Epithelial cell of esophagus (primary cell): ENCODE results near the gene TIAM1.
"Not testable (repeated sequence)": the region's sequence is repeated elsewhere in the genome, so short reads cannot be mapped to it uniquely, and the experiment has no call there.

ENCODE experiments used
- DNase-seq: peaks from one replicate; pipeline ENCODE4 v3.0.0; 2010; ENCODE audit warnings: low read depth
- H3K4me3 ChIP-seq: 2 replicates; pipeline ENCODE4 v1.5.1; 2011; ENCODE audit warnings: mild to moderate bottlenecking, low read length, control low read depth
- TF ChIP-seq, protein P1 (sequence below): IDR thresholded peaks from 2 replicates; pipeline ENCODE4 v1.5.1; 2011; ENCODE audit warnings: low read depth, mild to moderate bottlenecking, low read length, control low read depth, inconsistent platforms; ENCODE audit not compliant: insufficient read depth; ENCODE audit errors: missing control alignments

The TIAM1 gene

GRCh38 chr21:31230937-31231336, 113.1 kb downstream of the TIAM1 start:
- DNase-seq, result no peak
- H3K4me3 ChIP-seq, result no peak overlapping the region
- TF ChIP-seq, protein P1, sequence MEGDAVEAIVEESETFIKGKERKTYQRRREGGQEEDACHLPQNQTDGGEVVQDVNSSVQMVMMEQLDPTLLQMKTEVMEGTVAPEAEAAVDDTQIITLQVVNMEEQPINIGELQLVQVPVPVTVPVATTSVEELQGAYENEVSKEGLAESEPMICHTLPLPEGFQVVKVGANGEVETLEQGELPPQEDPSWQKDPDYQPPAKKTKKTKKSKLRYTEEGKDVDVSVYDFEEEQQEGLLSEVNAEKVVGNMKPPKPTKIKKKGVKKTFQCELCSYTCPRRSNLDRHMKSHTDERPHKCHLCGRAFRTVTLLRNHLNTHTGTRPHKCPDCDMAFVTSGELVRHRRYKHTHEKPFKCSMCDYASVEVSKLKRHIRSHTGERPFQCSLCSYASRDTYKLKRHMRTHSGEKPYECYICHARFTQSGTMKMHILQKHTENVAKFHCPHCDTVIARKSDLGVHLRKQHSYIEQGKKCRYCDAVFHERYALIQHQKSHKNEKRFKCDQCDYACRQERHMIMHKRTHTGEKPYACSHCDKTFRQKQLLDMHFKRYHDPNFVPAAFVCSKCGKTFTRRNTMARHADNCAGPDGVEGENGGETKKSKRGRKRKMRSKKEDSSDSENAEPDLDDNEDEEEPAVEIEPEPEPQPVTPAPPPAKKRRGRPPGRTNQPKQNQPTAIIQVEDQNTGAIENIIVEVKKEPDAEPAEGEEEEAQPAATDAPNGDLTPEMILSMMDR, result no peak

- not testable (repeated sequence) for H3K4me3 ChIP-seq, DNase-seq
Observed at GRCh38 chr21:31228723-31229122, 115.3 kb downstream of the TIAM1 start.

DNA sequence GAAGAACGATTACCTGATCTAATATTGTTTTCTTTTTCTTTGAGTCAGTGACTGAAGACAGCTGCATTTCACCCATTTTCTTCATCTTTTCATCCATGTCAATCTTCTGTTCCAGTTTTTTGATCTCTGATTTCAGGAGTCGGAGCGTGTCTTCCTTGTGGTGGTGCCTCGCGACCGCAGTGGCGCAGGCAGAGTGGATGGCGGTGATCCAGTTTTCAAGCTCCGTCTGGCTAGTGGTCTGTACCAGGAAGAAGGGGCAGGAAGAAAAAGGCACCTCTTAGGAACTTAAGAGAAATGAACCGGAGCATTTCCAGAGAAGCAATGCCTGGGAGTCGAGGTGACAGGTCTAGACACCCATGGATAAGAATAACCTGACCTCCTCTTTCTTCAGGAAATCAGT, 118.3 kb downstream of the TIAM1 start:
- DNase-seq, result no peak

DNA sequence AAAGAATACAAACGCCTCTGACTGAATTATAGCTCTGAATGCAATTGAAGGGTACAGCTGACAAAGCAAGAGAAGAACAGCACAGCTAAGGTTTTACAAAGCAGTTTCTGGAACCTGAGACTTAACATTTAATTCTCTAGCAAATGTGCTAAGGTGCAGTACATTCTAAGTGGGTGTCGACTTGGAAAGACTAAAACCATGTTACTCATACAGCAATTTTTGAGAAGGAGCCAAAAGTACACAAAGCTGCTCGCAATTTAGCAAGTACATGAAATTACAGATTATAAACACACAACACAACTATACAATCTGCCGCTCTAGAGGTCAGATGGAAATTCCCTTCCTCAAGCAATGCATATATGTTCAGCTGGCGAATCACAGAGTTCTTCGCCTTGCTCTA, 121.9 kb downstream of the TIAM1 start:
- TF ChIP-seq, protein P1, result no peak
- DNase-seq, result peak; percentile 48
- H3K4me3 ChIP-seq, result no peak overlapping the region

More for the DNA sequence above, 118.3 kb downstream of the TIAM1 start:
- H3K4me3 ChIP-seq, result no peak overlapping the region
- TF ChIP-seq, protein P1, result no peak

DNA sequence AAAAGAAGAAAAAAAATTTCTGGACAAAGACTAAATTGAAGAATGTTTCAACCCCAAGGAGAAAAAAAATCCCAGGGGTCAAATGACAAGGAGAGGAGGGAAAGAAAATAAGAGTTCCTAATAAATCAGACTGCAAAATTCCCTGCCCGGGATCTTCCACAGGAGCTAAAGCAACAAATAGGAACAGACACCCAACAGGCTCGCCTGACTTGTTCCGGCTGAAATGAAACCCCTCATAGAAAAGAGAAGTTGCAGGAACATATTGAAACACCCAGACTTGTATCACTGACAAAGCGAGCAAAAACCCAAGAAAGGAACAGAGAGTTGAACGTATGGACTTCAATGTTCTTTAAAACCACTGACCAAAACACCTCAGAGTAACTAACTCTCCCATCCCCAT, 123.0 kb downstream of the TIAM1 start:
- H3K4me3 ChIP-seq, result no peak overlapping the region
- TF ChIP-seq, protein P1, result no peak
- no peak for DNase-seq

- DNase-seq, result peak; percentile 52
- TF ChIP-seq, protein P1, result no peak
- H3K4me3 ChIP-seq, result no peak overlapping the region
Observed at GRCh38 chr21:31220575-31220974, 123.5 kb downstream of the TIAM1 start.

DNA sequence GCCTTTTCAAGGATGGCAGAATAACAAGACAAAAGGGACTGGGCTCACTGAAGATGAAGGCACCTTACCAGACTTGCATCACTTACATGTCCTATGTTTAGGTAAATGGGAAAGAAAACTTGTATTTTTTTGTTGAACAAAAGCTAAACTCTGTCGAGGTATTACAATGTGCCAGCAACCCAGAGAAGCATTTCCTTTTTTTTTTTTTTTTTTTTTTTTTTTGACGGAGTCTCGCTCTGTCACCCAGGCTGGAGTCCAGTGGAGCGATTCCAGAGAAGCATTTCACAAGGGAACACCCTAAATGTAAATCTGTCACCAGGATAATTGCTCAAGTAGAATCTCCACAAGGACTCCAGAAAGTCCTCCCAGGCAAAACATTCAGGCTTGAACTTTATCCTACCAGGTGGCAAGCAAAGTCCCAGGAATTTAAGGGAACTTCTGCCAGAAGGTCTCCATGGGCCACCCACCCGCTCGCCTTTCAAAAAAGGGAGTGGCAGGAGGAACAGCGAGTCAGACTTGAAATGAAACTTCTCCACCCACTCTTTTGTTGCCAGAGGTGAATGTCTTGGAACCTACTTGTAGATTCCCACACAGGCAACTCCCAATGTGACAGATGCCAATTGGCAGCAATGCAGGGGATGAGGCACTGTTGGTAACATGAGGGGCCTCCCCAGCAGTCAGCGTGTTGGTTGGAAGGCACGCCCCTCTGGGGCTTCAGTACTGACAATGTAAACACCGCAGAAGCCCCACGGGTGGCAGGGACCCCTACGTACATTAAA, 125.0 kb downstream of the TIAM1 start:
- peak; percentile 93 for DNase-seq
- no peak overlapping the region for H3K4me3 ChIP-seq
- TF ChIP-seq, protein P1, result no peak

DNA sequence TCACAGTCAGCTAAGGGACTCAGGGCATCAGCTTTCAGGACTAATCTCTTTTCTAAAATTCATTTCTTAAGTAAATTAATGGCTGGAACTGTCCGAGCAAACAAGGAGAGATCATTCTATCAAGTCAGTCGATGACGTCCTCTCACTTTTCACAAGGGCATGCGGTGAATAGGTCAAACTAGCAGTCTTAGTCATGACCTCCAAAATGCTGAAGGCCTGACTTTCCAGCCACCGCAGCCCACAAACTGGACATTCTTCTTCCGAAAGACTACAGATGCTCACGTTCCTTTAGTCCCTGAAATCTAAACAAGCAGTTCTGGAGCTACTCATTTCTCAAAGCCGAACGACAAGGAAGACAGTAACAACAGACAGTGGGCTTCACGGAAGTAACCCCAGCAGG, 127.9 kb downstream of the TIAM1 start:
- DNase-seq, result no peak
- H3K4me3 ChIP-seq, result no peak overlapping the region
- TF ChIP-seq, protein P1, result no peak
